IPS-18c (cell line): Measurements from ENCODE around the gene TACR2.
A peak's percentile ranks its signal among the peaks of the same experiment; 100 is the strongest.

Experiments used
- H3K4me3 ChIP-seq: 2 replicates; pipeline ENCODE4 v1.7.0; 2013; ENCODE audit warnings: low read depth, mild to moderate bottlenecking, low read length, moderate library complexity; ENCODE audit not compliant: insufficient read depth
- H3K9me3 ChIP-seq: one replicate; pipeline ENCODE4 v1.6.1; 2013; ENCODE audit warnings: mild to moderate bottlenecking, low read length, moderate library complexity; ENCODE audit not compliant: control insufficient read depth, insufficient read depth

TACR2 gene

GRCh38 chr10:69410487-69410886 lies 6.2 kb downstream of the TACR2 start:
- Histone ChIP-seq H3K9me3 (no peaks in the 10 kb centered on the region), H3K4me3 (no peak overlapping the region)

- H3K4me3 ChIP-seq = no peak overlapping the region
- no peaks in the 10 kb centered on the region for H3K9me3 ChIP-seq
These were observed 6.8 kb downstream of the TACR2 start for GRCh38 chr10:69409968-69410367.

DNA sequence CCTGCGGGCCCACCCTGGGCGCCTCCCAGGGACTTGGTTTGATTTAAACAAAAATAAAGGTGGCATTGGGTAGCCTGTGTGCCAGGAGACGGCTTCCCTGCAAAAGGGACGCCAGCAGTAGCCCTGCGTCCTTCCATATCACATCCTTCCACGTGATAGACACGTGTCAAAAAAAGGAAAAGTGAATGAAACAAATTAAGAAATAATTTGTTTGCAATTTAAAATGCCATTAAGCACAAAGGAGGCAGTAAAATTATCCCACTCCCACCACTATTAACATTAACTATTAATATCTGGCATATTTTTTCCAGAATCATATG lies 7.6 kb downstream of the TACR2 start:
- no peaks in the 10 kb centered on the region for H3K9me3 ChIP-seq
- H3K4me3 ChIP-seq = peak overlapping the region; percentile 36; the same call in 1 of the 2 replicates

DNA sequence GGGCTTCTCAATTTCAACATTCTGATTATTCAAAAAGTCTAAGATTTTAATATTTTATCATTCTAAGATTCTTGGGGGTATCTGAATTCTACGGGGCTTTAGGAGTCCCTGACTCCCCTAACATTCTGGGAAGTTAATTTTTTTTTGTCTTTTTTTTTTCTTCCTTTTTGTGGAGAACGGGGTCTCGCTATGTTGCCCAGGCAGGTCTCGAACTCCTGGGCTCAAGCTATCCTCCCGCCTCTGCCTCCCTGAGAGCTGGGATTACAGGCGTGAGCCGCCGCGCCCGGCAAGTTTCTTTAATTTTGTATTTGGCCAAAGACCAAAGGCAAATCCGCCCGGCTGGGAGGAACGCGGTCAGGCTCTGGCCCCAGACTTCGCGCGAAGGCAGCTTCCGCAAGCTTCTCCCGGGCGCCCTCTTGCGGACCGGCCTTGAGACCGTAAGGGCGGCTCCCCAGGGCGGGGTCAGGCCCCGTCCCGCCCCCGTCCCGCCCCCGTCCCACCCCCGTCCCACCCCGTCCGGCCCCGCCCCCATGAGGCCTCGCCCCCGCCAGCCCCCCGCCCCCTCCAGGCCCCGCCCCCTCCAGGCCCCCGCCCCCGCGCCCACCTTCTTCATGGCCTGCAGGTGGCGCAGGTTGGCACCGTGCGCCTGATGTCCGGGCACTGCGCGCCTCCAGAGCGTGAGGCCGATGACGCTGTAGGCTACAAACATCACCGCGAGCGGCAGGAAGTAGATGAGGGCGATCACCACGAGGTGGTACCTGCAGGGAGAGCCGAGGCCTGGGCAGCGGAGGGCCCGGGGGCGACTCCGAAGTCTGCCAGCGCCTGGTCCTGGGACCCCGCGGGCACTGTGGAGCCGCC lies 8.2 kb downstream of the TACR2 start:
- Histone ChIP-seq H3K4me3 (peak overlapping the region; percentile 36; the same call in 1 of the 2 replicates), H3K9me3 (no peaks in the 10 kb centered on the region)

- no peak overlapping the region for H3K4me3 ChIP-seq
- no peaks in the 10 kb centered on the region for H3K9me3 ChIP-seq
These were observed 9.0 kb downstream of the TACR2 start for GRCh38 chr10:69407621-69408301.

GRCh38 chr10:69406816-69407580 lies 9.7 kb downstream of the TACR2 start:
- Histone ChIP-seq H3K9me3 (no peaks in the 10 kb centered on the region), H3K4me3 (no peak overlapping the region)

DNA sequence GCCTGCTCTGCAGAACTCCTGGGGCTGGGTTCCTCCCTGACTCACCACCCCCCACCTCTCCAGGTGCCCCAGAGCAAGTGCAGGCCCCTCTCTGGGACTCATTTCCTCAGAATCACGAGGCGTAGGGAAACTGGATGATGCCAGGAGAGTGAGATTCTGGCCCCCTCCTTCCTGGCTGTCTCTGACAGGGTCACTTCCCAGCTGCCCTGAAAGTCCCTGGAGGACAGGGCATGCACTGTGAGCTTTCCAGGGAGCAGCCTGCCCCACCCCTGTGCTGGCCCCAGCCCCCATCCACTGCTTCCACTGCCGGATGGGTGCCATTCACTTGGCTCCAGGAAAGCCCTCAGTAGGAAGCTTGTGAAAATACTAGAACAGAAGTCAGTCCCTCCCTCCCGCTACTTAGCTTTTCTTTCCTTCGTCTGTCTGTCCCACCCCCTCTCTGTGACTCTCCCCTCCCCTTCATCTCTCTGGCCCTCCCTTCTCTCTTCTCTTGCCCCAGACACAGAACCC lies 10.4 kb downstream of the TACR2 start:
- Histone ChIP-seq H3K4me3 (no peak overlapping the region), H3K9me3 (no peaks in the 10 kb centered on the region)

GRCh38 chr10:69405221-69405620 lies 11.5 kb downstream of the TACR2 start:
- Histone ChIP-seq H3K9me3 (no peaks in the 10 kb centered on the region), H3K4me3 (no peak overlapping the region)

GRCh38 chr10:69404786-69405185 lies 11.9 kb downstream of the TACR2 start:
- Histone ChIP-seq H3K9me3 (no peaks in the 10 kb centered on the region), H3K4me3 (no peak overlapping the region)

DNA sequence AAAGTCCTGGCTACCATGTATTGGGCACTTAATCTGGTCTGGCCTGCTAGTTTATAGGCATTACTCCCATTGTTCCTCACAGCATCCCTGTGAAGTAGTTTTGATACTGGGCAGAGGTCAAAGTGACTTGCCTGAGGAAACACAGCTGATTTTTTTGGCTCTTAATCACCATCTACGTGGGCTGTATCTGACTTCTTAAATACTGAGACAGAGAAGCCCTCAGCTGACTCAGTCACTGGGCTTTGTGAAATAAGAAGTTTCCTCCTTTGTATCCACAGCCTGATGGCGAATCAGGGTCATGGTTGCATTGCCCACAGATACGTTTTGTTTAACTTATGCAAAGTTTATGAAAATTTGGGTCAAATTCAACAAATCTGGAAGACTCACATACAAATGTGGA lies 13.2 kb downstream of the TACR2 start:
- H3K9me3 ChIP-seq = peaks cover 2% of the 10 kb centered on the region
- no peak overlapping the region for H3K4me3 ChIP-seq

DNA sequence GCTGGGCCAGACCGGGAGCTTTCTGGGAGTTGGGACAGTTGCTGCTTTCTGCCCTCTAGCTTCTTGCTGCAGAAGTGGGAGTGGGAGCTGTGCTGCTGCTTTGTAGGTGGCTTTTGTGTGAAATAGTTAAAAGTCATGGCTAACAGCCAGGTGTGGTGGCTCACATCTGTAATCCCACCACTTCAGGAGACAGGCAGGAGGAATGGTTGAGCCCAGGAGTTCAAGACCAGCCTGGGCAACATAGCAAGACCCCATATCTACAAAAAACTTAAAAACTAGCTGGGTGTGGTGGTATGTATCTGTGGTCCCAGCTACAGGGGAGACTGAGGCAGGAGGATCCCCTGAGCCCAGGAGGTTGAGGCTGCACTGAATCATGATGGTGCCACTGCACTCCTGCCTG lies 13.7 kb downstream of the TACR2 start:
- Histone ChIP-seq H3K4me3 (no peak overlapping the region), H3K9me3 (peaks cover 2% of the 10 kb centered on the region)

- Histone ChIP-seq H3K4me3 (no peak overlapping the region), H3K9me3 (peaks cover 2% of the 10 kb centered on the region)
These were observed 14.3 kb downstream of the TACR2 start for GRCh38 chr10:69402386-69402785.

DNA sequence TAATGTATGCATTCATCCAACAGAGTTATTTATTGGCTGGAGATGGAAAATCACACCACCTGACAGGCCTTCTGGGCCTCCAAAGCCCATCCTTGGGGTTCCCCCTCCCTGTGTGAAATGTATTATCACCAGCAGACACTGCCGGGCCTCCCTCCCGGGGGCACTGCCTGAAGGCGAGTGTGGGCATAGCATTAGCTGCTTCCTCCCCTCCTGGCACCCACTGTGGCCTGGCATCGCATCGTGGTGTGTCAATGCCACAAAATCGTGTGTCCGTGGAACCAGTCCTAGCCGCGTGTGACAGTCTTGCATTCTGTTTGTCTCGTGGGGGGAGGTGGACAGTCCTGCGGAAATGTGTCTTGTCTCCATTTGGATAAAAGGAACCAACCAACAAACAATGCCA lies 15.3 kb downstream of the TACR2 start:
- peaks cover 2% of the 10 kb centered on the region for H3K9me3 ChIP-seq
- H3K4me3 ChIP-seq = no peak overlapping the region

GRCh38 chr10:69400936-69401335 lies 15.8 kb downstream of the TACR2 start:
- Histone ChIP-seq H3K4me3 (no peak overlapping the region), H3K9me3 (peaks cover 2% of the 10 kb centered on the region)

- Histone ChIP-seq H3K9me3 (peaks cover 2% of the 10 kb centered on the region), H3K4me3 (no peak overlapping the region)
These were observed 18.3 kb downstream of the TACR2 start for GRCh38 chr10:69398466-69398865.

GRCh38 chr10:69397972-69398371 lies 18.7 kb downstream of the TACR2 start:
- Histone ChIP-seq H3K4me3 (no peak overlapping the region), H3K9me3 (peaks cover 2% of the 10 kb centered on the region)

DNA sequence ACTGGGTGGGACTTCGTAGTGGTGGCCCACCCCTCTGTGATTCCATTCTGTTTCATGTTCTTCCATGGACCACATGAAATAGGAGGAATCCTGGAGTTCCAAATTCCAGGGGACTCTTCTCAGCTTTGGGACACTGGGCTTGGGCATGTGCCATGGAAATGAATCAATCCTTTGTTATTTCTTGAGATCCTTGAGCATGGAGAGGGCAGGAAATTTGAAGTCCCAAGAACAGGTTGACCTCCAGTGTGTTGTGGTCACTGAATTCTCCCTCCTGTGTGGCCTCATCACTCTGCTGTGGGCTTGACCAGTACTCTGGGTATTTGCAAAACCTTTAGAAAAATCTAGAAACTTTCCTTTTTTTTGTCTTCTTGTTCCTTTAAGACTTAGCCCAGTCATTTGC lies 22.7 kb downstream of the TACR2 start:
- Histone ChIP-seq H3K9me3 (no peaks in the 10 kb centered on the region), H3K4me3 (no peak overlapping the region)
